NCI-H524 treated with DMSO at 0.1 percent for 48 hours (cell line): ENCODE results near the gene CSNK2A1.
"Not testable (repeated sequence)": the region's sequence is repeated elsewhere in the genome, so short reads cannot be mapped to it uniquely, and the experiment has no call there.

Experiments used
- DNase-seq: peaks from one replicate; lab custom pipeline; 2025; lab: John Stamatoyannopoulos, UW

CSNK2A1 gene

DNA sequence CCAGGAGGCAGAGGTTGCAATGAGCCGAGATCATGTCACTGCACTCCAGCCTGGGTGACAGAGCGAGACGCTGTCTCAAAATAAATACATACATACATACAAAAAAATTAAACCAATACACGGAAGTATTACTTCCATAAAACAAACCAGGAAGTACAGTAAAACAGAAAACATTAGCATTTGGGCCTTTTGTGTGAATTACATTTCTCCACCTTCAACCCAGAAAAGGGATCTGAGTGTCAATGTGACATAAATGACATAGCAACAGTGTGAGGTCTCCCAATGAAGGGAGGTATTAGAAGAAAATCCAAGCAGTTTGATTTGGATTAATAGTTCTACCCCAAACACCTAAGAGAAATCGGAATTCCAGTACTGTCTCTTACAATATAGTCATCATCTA is 10.1 kb downstream of the CSNK2A1 start:
- DNase-seq: no peak

DNA sequence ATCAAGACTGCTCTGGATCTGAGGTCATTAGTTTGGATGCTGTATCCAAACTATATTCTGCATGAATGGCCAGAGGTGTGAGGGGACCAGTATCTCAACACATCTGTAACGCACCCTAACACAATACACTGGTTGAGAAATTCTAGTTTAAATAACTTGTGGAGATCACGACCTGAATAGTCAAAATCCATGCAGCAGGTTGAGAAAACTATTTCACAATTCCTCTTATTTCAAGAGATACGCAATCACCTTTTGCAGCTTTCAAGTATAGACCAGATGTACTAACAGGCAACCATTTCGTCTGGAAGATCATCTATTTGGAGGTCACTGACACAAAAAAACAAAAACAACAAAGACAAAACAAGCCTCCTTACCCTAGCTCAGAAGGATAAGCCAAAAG is 11.1 kb downstream of the CSNK2A1 start:
- DNase-seq: no peak

DNA sequence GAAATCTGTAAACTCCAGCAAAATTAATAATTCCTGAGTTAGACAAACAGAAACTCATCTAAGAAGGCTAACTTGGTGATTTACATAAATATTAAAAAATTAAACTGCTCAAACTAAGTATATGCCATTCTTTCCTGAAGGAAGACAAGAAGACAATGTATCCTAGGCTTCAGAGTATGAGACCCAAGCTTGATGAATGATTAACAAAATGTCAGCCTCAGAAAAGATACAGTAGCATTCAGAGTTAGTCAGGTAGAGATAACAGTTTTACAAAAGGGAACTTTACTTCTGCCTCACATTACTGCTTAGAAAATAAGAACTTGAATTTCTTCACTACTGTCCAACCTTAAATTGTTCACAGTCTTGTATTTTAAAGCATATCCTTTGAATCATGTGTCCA is 12.0 kb downstream of the CSNK2A1 start:
- no peak for DNase-seq

DNA sequence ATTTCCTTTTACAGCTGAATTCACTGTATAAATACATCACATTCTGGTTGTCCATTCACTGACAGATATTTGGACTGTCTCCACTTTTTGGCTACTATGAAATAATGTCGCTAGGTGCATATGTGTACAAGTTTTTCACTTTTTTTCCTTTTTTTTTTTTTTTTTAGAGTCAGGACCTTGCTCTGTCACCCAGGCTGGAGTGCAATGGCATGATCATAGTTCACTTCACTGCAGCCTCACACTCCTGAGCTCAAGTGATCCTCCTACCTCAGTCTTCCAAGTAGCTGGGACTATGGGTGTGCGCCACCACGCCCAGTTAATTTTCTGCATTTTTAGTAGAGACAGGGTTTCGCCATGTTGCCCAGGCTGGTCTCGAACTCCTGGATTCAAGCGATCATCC is 13.3 kb downstream of the CSNK2A1 start:
- DNase-seq: no peak

DNA sequence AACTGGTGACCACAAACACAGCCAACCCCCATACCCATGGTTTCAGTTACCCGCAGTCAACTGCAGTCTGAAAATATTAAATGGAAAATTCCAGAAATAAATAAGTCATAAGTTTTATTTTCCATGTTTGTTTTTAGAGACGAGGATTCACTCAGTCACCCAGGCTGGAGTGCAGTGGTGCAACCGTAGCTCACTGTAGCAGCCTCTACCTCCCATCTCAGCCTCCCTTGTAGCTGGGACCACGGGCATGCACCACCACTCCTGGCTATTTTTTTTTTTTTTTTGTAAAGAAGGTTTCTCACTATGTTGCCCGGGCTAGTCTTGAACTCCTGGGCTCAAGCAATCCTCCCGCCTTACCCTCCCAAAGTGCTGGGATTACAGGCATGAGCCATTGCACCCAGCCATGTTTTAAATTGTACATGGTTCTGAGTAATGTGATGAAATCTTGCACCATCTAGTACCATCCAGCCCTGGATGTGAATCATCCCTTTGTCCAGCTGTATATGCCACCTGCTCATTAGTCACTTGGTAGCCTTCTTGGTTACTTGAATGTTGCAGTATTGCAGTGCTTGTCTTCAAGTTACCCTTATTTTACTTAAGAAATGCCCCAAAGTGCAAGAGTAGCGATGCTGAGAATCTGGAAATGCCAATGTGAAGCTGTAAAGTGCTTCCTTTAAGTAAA is 14.5 kb downstream of the CSNK2A1 start:
- DNase-seq: no peak

DNA sequence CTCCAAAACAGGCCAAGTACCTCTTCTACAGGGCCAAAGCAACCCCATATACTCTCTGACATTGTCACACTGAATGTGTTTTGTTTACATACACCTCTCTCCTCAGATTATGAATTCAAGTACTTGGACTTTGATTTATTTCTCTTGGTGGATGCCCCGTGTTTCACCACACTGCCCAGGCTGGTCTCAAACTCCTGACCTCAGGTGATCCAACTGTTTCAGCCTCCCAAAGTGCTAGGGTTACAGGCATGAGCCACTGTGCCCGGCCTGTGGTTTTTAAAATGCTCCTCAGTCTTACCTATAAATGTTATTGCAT is 16.1 kb downstream of the CSNK2A1 start:
- no peak for DNase-seq

DNA sequence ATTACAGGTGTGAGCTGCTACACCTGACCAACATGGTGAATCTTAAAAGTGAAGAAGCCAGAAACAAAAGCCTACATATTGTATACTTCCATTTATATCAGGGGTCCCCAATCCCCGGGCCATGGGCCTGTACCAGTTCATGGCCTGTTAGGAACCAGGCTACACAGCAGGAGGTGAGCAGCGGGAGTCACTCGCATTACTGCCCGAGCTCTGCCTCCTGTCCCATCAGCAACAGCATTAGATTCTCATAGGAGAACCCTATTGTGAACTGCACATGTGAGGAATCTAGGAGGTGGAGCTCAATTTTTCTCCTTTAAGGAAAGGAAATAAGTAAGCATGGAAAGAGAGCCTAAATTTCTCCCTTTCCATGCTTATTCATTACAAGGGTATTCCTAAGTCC is 21.7 kb downstream of the CSNK2A1 start:
- no peak for DNase-seq

DNA sequence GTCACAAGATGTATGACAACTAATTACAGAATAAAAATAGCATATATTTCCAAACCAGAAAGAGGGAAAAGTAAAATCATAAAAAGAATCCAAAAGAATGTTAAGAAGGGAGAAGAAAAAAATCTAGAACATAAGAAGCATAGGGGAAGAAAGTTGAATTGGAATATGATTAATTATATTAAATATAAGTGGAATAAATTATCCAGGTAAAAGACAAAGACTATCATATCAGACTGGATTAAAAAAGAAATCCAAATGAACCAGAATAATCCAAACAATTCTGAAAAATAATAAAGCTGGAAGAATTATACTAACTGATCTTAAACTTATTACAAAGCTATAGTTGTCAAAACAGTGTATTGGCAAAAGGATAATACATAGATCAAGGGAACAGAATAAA is 23.6 kb downstream of the CSNK2A1 start:
- DNase-seq: no peak

DNA sequence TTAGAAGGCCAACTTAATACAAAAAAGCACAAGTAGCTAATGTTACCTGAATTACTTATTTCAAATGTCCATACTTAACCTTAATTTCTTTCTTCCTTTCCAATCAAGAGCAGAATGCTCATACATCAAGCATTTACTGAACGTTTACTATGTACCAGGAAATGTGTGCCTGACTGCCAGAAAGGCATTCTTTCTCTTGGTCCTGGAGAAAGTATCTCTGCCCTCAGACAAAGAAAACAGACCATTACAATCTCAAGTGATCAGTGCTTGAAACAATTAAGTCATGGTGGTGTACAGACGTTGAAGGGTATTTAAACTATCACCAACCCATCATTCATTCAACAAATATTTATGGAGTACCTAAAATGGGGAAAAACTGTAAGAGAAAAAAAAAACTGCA is 26.4 kb downstream of the CSNK2A1 start:
- DNase-seq: no peak

DNA sequence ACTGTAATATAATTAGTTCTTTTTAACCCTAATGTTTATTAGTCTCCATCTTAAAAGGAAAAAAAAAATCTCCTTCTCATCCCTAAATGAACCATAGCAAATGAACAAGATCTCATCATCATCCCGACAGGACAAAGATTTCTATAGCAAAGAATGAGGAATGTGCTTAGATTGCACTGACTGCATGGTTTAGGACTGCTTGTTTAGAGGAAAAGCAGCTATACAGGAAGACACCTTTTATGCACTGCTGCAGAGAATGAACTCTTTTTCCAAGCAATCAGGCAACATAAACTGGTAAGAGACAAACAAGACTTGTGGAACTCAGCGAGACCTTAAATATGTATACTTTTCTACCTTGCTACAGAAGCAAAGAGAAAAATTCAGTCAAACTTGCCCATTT is 26.8 kb downstream of the CSNK2A1 start:
- DNase-seq: no peak

DNA sequence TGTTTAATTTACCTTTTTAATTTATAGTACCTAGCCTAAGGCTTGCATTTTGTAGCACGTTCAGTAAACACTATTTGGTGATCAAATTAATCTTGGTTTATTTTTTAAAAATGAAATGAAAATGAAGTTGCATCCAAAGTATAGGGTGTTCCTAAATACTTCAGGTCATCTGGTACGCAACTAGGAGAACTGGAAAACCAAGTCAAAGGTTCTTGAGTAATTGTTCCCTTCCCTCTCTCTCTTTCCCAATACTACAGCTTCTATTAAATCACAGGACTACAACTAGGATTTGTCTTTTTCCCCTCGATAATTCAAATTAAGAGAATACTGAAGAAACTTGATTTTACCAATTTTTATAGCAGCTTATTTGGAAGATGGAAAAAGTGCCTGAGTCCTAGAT is 27.9 kb downstream of the CSNK2A1 start:
- no peak for DNase-seq

DNA sequence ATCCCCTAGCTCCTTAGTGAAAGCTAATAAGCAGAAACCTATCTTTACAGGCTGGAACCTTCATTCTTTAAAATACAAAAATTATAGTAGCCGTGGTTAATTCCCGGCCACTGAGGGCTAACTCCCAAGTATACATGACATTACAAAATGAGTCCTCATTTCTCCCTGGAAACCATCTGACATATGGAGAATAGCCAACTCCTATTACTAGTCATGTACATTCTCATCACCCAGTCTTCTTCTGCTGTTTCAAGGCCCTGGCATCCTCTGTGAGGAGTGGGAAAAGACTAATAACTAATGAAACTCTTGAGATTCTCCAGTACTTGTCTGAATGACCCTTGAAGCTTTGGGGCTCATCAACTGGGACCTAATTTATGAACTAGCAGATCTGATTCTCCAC is 30.2 kb downstream of the CSNK2A1 start:
- DNase-seq: no peak

DNA sequence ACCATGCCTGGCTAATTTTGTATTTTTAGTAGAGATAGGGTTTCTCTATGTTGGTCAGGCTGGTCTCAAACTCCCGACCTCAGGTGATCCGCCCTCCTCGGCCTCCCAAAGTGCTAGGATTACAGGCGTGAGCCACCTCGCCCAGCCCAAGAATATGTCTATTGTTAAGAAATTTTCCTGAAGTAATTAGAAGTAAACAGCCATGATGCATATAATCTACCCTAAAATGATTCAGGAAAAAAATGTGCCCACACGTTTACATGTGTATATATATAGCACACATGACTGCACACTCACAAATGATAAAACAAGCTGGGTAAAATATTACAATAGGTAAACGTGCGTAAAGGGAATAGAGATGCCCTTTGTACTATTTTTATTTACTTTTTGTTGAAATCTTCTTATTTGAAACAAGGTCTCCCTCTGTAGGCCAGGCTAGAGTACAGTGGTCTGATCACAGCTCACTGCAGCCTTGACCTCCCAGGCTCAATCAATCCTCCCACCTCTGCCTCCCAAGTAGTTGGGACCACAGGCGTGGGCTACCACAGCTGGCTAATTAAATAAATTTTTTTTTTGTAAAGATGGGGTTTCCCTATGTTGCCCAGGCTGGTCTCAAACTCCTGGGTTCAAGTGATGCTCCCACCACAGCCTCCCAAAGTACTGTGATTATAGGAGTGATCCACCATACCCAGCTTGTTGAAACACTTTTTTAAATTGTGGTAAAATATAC is 33.1 kb downstream of the CSNK2A1 start:
- not testable (repeated sequence) for DNase-seq

DNA sequence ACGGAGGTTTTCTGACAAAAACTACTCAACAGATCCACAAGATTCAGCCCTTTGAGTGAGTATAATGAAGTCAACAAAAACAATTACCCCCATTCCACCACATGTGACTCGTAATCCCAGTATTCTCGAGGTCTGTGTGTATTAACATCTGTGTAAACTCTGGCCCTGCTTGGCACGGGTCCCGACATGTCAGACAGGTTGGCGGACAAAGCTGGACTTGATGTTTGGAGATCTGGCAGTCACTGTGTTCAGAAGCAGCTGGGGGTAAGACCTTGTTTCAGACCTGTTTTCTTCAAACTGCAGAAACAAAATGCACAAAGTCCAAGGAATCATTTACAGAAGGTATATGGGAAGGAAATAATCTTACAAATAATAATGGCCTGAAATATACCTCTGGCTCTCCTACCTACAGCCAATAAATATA is 35.2 kb downstream of the CSNK2A1 start:
- not testable (repeated sequence) for DNase-seq

DNA sequence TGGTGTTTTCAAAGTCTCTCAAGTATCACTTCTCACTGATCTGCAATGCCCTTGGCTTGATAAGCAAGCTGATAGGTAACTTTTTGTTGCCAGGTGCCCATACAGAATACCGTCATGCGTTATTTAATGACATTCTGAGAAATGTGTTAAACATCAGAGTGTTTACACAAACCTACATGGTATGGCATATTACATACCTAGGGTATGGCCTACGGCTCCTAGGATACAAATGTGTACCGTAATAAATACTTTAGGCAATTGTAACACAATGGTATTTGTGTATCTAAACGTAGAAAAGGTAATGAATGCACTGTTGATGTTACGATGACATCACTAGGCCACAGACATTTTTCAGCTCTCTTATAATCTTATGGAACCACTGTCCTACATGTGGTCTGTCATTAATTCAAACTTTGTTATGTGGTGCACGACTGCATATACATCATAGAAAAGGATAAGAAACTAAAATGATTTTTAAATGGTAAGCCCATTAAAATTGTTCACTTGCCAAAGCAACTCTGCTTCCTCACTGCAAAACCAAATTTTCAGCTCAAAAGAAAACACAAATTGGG is 35.7 kb downstream of the CSNK2A1 start:
- no peak for DNase-seq

DNA sequence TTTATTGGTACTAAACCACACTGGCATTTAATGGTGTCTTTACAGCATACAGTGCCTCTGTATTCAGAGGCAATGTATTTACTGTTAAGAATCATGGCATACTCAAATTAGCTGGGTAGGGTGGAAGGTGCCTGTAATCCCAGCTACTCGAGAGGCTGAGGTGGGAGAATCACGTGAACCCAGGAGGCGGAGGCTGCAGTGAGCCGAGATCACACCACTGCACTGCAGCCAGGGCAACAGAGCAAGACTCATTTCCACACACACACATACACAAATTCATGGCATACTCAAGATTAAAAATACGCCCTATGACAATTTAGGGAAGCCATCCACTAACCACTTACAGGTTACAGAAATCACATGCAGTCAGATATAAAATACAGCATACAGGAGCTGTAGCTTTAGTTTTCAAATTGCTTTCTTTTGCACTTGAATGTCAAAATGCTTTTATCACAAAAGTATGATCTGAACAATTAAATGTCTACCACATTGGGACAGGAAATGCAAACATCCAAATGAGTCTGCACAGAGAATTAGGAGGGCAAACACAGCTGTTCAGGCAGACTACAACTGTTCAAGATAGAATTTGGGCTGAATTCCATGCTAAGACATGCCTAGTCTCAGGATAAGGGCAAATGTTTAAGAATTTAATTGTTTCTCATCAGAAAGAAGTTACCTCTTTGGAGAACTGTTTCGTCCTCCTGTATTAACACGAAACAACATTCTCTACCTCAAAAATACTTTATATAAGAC is 36.4 kb downstream of the CSNK2A1 start:
- DNase-seq: no peak

DNA sequence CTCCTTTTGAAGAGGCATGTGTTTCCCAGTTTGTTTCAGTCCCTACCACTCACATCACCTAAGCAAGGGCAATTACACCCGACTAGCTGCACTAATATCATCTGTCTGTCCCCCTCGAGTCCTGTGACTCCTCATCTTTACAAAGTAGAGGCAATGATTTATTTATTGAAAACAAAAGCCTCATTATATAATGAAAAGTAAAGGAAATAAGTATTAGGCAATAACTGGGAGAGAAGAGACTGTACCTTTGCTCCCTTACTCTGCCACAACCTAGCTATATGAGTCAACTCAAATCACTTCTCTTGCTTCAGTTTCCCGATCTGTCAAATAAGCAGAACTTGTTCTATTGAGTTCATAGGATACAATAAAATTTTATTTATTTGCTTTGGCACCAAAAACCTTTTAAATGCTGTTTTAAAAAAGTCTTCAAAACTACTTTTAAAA is 38.9 kb downstream of the CSNK2A1 start:
- no peak for DNase-seq

DNA sequence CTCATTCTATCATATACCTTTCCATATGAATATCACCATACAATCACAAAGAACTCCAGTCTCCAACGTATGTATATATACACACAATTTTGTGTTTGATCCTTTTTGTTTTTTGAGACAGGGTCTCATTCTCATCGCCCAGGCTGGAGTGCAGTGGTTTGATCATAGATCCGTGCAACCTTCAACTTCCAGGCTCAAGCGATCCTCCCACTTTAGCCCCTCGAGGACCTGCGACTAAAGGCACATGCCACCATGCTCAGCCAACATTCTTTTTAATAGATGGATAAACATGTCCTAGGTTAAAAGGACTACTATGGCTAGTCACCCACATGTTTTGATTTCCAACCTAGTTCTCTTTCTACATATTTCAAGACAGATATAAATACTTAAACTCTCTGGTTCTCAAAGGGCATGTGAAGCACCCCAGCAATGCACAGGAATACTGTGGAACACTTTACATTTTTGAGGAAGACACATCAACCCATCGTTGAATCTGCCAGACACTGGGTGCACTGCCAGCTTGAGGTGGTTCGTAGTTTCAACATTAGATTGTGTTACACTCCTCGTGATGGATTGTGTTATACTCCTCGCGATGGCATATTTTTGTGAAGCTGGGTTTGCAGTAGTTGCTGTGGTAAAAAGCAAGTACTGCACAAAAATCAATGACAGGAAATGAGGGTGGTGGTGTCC is 40.4 kb downstream of the CSNK2A1 start:
- DNase-seq: no peak

DNA sequence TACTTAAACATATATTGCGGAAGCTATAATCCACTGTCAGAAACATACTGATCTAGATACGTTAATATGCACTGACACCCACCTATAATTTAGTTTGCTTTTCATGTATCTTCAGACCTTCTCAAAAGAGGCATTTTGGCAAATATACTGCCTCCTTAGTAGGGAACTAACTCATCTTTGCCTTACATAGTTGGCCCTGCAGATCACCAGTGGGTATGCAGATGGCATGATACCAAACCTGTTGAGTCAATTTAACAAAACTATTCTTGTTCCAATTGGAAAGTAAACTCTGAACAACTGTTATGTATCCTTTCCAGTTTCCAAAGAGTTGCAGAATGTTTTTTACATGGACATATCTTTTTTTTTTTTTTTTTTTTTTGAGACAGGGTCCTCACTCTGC is 45.6 kb downstream of the CSNK2A1 start:
- no peak for DNase-seq

DNA sequence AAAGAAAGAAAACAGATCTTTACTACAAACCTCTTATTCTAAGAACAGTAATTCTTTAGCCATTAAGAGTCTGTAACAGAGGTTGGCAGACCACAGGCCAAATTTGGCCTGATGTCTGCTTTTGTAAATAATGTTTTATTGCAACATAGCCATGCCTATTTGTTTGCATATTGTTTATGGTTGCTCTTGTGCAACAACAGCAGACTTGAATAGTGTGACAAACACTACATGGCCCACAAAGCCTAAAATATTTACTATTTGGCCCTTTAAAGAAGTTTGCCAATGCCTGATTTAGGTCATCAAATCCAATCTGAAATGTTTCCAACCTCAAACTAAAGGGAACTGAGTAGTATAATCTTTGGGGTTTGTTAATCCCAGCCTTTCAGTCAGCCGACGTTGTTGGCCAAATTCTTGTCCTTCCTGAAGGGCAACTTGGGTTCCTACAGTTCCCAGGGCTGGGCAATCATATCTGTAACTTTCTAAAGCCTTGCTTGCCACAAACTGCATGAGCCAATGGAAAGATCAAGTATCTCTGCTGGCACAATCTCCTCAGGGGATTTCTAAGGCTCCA is 47.4 kb downstream of the CSNK2A1 start:
- no peak for DNase-seq

DNA sequence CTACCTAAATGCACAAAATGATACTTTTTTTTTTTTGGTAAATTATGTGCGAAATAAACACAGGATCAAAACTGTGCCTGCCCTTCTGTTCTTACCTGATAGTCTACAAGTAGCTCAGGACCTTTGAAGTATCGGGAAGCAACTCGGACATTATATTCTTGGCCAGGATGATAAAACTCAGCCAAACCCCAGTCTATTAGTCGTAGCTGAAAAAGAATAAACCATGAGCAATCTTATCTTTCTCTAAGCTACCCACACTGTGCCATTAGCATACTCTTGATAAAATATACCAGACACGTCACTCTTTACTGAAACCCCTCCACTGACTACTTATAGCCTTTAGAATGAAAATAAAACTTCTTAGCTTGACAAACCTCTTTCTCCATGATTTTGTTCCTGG is 51.4 kb downstream of the CSNK2A1 start:
- no peak for DNase-seq

DNA sequence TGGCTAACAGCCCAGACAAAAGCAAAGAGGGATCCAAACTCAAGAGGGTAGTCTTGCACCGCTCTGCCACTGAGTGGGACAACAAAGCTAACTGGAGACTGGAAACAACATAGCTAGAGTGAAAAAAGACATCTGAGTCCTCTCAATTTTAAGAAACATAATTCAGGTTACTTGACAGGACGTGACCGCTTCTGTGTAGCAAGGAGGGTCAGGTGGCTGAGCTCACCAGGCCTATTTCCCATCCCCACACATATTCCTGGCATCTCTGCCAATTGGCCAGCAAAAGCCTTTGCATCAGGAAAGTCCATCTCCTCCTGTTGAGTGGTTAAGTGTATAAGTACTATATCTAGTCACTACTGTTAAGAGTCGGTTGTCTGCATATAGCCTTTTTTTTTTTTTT is 55.9 kb downstream of the CSNK2A1 start:
- no peak for DNase-seq
